K562 treated with DMSO at 1 percent for 24 hours (cell line): Measurements from ENCODE around the gene CCDC8. TPM values are rescaled to one million over a fixed set of nuclear protein-coding genes. Genes with fewer than 3 reads are reported as not detected.

Experiments used
- total RNA-seq: library from RNA; unstranded; fragments of 300-600 nt; gene quantifications from 2 replicates; pipeline ENCODE4 v1.2.3, GENCODE V29; 2022; ENCODE audit warnings: low read depth; ENCODE audit not compliant: insufficient read depth

The CCDC8 gene, protein sequence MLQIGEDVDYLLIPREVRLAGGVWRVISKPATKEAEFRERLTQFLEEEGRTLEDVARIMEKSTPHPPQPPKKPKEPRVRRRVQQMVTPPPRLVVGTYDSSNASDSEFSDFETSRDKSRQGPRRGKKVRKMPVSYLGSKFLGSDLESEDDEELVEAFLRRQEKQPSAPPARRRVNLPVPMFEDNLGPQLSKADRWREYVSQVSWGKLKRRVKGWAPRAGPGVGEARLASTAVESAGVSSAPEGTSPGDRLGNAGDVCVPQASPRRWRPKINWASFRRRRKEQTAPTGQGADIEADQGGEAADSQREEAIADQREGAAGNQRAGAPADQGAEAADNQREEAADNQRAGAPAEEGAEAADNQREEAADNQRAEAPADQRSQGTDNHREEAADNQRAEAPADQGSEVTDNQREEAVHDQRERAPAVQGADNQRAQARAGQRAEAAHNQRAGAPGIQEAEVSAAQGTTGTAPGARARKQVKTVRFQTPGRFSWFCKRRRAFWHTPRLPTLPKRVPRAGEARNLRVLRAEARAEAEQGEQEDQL
- 14.2 and 14.4 TPM in 2 replicates for total RNA-seq

DNA sequence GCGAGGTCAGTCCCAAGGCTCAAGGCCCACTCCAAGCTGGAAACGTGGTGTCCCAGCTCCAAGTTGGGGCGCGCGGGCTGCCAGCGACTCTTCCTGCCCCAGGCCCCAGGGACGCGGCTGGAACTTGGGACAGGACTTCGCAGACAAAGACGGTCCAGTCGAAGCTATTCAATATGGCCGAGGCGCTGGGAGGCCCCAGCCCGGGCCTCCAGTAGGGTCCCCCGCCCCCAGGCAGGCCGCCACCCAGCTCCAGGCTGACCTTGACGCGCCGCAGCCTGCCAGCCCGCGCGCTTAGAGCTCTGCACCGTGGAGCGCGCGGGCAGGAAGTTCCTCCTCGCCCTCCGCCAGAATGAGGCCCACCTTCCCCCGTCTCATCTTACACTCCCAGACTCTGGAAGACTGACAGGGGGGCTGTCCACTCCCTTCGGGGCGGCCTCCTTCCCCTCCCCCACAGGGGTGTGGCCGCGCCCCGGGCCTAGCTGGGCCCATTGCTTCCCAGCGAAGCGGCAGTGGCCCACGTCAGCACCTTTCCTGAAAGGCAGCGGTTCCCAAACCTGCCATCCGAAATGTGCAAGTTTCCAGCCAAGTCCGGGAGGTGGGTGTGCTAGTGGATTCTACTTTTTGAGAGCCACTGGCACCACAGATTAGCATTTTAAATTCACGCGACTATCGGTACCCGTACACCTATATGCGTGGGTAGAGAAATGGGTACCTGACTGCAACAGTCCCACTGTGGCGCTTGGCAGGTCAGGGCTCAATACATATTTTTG, at the start of gene CCDC8:
Gene CCDC8 (minus strand): TSS at position 303 of the 770 bp plus-strand sequence. CDS start 754 bp downstream, outside the sequence.

DNA sequence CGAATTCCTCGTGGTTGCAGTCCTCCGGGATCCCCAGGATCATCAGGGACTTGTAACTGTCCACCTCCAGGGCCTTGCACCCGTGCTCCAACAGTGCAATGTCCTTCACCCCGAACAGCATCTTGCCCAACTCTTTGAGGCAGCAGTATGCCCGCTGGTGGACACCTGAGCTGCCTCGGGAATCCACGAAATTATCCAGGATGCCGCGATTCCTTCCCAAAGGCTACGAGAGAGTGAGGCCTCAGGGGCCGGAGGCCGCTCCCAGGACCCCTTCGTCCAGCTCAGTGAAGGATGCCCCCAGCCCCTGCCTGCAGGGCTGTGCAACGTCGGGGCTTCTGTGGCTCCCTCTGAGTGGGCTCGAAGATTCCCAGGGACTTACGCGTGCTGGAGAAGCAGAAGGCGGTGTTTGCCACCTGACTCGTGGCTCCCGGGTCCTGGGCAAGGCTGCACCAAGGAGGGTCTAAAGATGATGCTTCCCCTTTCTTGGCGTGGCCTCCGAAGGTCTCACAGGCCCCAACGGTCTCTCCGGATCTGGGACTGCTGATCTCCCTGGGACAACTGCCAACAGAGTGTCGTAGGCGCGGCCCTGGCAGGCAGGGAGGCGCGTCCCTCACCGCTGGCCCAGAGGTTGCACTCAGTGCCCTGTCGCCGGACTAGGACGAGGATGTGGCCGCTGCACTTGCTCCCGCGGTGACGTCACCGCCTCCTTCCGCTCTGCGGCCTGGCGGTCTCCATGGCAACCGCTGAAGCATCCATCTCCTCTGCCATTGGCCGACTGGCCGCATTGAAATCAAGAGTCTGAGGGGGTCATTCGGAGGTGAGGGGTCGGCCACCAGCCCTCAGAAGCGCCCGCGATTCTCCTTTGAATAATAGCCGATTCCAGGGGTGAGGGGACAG, 15.1 kb upstream of the CCDC8 start, which contains the start of gene PNMA8C:
Gene PNMA8C (minus strand): TSS at position 698 of the 897 bp plus-strand sequence. CDS start 577 bp downstream, at position 121.

Other genes with a start within 250 kb of the CCDC8 start
- not detected in 2 replicates for gene IGFL1, start 183.8 kb downstream of the CCDC8 start, total RNA-seq
- gene HIF3A, start 116.5 kb downstream of the CCDC8 start, total RNA-seq = 0.41 TPM in 1 of 2 replicates, not detected in the other
- gene PPP5C, start 66.5 kb downstream of the CCDC8 start, total RNA-seq = 95.9 and 108 TPM in 2 replicates
- gene PNMA8C, start 15.4 kb upstream of the CCDC8 start, total RNA-seq = not detected in 2 replicates
- 16.6 and 17.2 TPM in 2 replicates for gene PNMA8A, start 58.0 kb upstream of the CCDC8 start, total RNA-seq
- not detected in 2 replicates for gene PNMA8B, start 82.3 kb upstream of the CCDC8 start, total RNA-seq
- gene CALM3, start 187.8 kb upstream of the CCDC8 start, total RNA-seq = 359 and 376 TPM in 2 replicates
- gene PTGIR, start 211.5 kb upstream of the CCDC8 start, total RNA-seq = not detected in 2 replicates
- not detected in 2 replicates for gene GNG8, start 222.6 kb upstream of the CCDC8 start, total RNA-seq
- 5.0 and 5.6 TPM in 2 replicates for gene DACT3, start 247.6 kb upstream of the CCDC8 start, total RNA-seq